ENCODE data around the gene KCNJ1.

KCNJ1 gene

GRCh38 chr11:128906185-128907050 is 39.3 kb upstream of the KCNJ1 start:
- no peak for TF ChIP-seq CTCF (IDR thresholded peaks at IDR 0.05; ENCODE audit: insufficient read depth, low read depth, low read length, missing control alignments)
- no peak for DNase-seq (ENCODE audit: low read depth)
- no peak overlapping the region for H3K4me3 ChIP-seq (ENCODE audit: low read depth, low read length)

GRCh38 chr11:128905345-128906184 is 38.5 kb upstream of the KCNJ1 start:
- peak overlapping the region; percentile 38 for H3K4me3 ChIP-seq (ENCODE audit: low read depth, low read length)
- TF ChIP-seq CTCF (IDR thresholded peaks at IDR 0.05; ENCODE audit: insufficient read depth, low read depth, low read length, missing control alignments) = peak; percentile 37
- peak; percentile 15 for DNase-seq (ENCODE audit: low read depth)

GRCh38 chr11:128904656-128905344 is 37.7 kb upstream of the KCNJ1 start:
- TF ChIP-seq CTCF (IDR thresholded peaks at IDR 0.05; ENCODE audit: insufficient read depth, low read depth, low read length, missing control alignments) = no peak
- DNase-seq (ENCODE audit: low read depth) = peak; percentile 13
- peak overlapping the region; percentile 38 for H3K4me3 ChIP-seq (ENCODE audit: low read depth, low read length)

GRCh38 chr11:128904303-128904655 is 37.2 kb upstream of the KCNJ1 start:
- no peak overlapping the region for H3K4me3 ChIP-seq (ENCODE audit: low read depth, low read length)
- no peak for DNase-seq (ENCODE audit: low read depth)
- TF ChIP-seq CTCF (IDR thresholded peaks at IDR 0.05; ENCODE audit: insufficient read depth, low read depth, low read length, missing control alignments) = no peak

GRCh38 chr11:128903248-128904061 is 36.4 kb upstream of the KCNJ1 start:
- TF ChIP-seq CTCF (IDR thresholded peaks at IDR 0.05; ENCODE audit: insufficient read depth, low read depth, low read length, missing control alignments) = no peak
- DNase-seq (ENCODE audit: low read depth) = no peak
- H3K4me3 ChIP-seq (ENCODE audit: low read depth, low read length) = no peak overlapping the region

- TF ChIP-seq CTCF (IDR thresholded peaks at IDR 0.05; ENCODE audit: insufficient read depth, low read depth, low read length, missing control alignments) = no peak
- no peak for DNase-seq (ENCODE audit: low read depth)
- H3K4me3 ChIP-seq (ENCODE audit: low read depth, low read length) = no peak overlapping the region
These were observed 35.5 kb upstream of the KCNJ1 start for GRCh38 chr11:128902515-128903066.
